Tongue (tissue), 2 donors: Measurements from ENCODE around the gene GH2. TPM values are rescaled to one million over a fixed set of nuclear protein-coding genes. Genes with fewer than 3 reads are reported as not detected.
A peak's percentile ranks its signal among the peaks of the same experiment; 100 is the strongest.
"Not testable (repeated sequence)": the region's sequence is repeated elsewhere in the genome, so short reads cannot be mapped to it uniquely, and the experiment has no call there.

Source experiments
- DNase-seq: peaks from one replicate; pipeline ENCODE4 v3.0.0-alpha.2; 2015
- total RNA-seq: library from RNA; depleted of rRNA; stranded (reverse); fragments of >200 nt; gene quantifications from one replicate; pipeline ENCODE4 v1.2.3, GENCODE V29; 2014

GH2 gene
- total RNA-seq, 1 donor from 2014 or later: not detected

- not testable (repeated sequence) for DNase-seq
Measured at GRCh38 chr17:63874061-63874626, 7.6 kb downstream of the GH2 start.

DNA sequence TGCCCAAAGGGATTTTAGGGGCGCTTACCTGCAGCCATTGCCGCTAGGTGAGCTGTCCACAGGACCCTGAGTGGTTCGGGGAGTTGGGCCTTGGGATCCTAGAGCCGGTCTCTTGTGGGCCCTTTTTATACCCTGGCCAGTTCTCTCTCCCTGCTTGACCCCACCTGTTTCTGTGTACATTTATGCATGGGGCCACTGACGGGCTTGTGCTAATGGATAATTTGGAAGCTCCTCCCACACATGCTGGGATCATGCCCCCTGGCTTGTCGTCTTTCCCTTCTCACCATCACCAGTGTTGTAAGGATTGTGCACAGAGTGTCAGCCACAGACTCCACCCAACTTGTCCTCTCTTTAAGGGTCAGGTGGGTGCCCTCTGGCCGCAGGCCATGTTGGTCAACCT lies 8.2 kb downstream of the GH2 start, which contains the start of gene CSH2:
Gene CSH2 (minus strand): TSS at position 101 of the 400 bp plus-strand sequence. CDS start 63 bp downstream, at position 38.
- DNase-seq: not testable (repeated sequence)

- not testable (repeated sequence) for DNase-seq
Measured at GRCh38 chr17:63871646-63872365, 9.9 kb downstream of the GH2 start.

DNA sequence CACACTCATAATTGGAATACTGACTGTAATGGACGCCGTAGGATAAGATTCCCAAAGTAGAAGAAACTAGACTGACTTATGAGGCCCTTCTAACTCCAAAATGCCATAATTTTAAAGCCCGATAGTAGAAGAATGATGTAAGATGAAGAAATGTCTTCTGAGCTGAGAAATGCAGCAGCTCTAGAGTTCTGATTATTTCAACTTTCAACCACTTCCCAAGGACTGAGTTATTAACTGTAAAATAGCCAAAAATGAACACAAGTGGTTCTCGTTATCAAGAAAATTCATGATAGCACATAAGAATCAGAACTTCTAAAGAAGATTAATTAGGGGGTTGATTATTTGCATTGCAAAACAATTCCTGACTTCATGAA lies 11.5 kb downstream of the GH2 start:
- not testable (repeated sequence) for DNase-seq

DNA sequence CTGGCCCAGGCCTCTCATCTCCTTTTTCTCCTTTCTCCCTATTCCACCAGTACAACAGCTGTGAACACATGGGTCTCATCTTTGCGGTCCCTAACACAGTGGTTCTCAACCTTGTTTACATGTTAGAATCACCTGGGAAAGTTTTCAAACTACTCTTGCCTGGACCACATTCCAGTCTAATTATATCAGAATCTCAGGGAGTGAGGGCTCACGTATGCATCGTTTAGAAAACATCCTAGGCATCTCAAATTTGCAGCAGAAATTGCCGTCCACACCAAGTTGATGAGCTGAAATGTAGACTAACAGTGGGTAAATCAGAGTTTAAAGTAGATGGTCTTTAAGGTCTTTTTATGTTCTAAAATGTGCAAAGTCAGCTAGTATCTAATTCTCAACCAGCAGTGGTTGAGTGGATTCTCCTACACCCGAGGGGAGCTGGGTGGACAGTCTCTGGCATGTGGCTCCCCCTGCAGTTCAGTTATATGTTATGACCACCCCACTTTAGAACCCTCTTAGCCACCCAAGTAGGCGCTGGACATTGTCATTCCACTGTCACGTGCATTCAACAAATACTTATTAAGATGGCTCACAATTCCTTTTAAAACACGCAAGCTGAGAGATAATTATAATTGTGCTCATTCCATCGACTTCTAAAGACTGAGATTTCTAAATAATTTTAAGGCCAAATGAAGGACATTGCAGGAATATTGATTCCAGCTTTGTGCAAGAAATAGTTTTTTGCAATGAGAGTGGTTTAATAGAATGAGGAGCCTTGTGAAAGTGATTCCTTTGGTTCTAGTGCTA lies 12.1 kb downstream of the GH2 start:
- DNase-seq: not testable (repeated sequence)

GRCh38 chr17:63866625-63867024 lies 15.1 kb downstream of the GH2 start:
- not testable (repeated sequence) for DNase-seq

GRCh38 chr17:63859257-63859656 lies 22.5 kb downstream of the GH2 start:
- DNase-seq: no peak

- DNase-seq: not testable (repeated sequence)
Measured at GRCh38 chr17:63856425-63856824, 25.3 kb downstream of the GH2 start.

DNA sequence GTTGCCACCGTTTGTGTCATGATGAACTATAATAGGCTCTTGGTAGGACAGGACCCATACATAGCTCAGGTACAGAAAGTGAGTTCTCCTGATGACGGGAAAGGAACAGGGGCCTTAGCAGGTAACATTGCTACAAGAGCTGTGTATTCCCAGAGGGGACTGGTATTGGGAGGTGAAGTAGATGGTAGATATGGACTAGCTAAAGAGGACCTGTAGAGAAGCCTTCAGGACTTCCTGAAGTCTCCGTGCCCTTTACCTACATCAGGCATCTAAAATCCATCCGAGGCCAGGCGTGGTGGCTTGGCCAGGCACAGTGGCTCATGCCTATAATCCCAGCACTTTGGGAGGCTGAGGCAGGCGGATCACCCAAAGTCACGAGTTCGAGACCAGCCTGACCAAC lies 26.6 kb downstream of the GH2 start:
- DNase-seq: no peak

DNA sequence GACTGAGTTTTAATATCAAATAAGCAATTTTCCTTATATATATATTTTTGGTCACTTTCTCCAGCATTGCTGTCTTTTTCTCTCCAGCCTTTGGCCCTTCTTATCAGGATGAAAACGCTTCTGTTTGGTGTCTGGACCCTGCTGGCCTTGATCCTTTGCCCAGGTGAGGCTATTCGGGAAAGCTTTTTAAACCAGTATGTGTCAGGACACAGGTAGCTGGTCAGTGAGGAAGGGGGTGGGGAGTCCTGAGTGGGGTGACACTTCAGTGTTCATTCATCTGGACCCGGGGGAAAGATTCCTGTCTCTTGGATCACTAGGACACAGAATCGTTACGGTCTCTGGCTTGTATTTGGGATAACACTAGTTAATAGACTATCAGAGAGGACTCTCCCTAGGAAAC lies 27.0 kb downstream of the GH2 start:
- DNase-seq: no peak

DNA sequence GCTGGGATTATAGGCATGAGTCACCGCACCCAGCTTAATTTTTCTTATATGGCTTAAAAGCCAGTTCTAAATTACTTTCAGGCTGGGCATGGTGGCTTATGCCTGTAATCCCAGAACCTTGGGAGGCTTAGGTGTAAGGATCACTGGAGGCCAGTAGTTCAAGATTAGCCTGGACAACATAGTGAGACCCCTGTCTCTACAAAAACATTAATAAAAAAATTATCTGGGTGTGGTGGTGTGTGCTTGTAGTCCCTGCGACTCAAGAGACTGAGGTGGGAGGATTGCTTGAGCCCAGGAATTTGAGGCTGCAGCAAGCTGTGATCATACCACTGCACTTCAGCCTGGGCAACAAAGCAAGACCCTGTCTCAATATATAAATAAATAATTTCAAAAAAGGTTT lies 28.5 kb downstream of the GH2 start:
- no peak for DNase-seq

DNA sequence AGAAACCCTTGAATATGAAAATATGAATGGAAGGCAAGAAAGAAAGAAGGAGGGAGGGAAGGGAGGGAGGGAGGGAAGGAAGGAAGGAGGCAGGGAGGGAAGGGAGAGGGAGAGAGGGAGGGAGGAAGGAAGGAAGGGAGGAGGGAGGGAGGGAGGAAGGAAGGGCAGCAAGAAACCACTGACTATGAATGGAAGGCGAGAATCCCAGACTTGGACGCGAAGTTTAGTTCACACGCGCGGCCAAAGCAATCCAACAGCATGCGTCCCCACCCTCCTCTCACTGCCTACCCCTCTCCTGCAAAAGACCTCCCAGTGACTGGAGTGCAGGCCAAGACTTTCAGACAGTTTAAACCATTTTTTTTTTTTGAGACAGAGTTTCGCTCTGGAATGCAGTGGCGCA lies 31.3 kb downstream of the GH2 start:
- DNase-seq: no peak

- DNase-seq: peak; percentile 95
Measured at GRCh38 chr17:63848834-63849689, 32.7 kb downstream of the GH2 start.

DNA sequence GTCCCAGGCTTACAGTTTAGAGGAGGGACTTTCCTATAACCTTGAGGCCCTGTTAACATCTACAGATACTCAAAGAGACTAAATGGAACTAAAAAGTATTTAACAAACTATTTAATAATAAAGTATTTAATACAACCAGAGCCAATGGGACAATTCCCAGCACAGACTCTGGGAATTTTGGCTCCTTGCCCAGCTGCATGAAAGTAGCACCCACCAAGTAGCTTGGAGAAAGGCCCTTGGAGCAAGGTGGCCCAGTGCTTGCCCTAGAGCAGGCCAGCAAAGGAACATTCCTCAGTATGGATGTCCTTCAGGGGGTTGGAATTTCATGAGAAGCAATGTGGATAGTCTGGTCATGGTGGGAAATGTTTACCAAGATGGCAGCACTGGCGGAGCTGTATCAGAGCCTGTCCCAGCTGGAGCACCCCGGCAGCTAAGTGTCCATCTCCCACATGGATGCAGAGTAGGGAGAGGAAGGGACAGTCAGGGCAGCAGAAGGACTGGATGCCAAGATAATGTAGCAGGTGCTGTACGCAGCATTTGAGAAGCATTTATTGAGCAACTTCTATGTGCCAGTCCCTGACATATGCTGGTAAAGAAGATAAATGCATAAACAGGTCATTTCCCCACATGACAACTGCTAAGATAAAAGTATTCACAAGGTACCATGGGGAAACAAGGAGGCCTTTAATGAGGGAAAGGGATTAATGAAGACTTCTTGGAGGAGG lies 34.1 kb downstream of the GH2 start:
- DNase-seq: no peak

GRCh38 chr17:63845509-63845908 lies 36.2 kb downstream of the GH2 start:
- DNase-seq: no peak

- no peak for DNase-seq
Measured at GRCh38 chr17:63843910-63844677, 37.6 kb downstream of the GH2 start.

GRCh38 chr17:63843387-63843888 lies 38.3 kb downstream of the GH2 start:
- peak; percentile 76 for DNase-seq

- peak; percentile 99 for DNase-seq
Measured at GRCh38 chr17:63842540-63843386, 39.0 kb downstream of the GH2 start, which contains the start of gene SMARCD2. Gene SMARCD2, minus strand, starts transcription at chr17:63842685. Its CDS starts 11 bp downstream, at chr17:63842674.

- DNase-seq: no peak
Measured at GRCh38 chr17:63842173-63842539, 39.6 kb downstream of the GH2 start.
